AG08395 (cell line): ENCODE results near the gene CHST3.

Source experiments
- DNase-seq: peaks from one replicate; pipeline ENCODE4 v3.0.0; 2012; ENCODE audit warnings: mixed read lengths, low spot score

The CHST3 gene

GRCh38 chr10:72056932-72057751 is 92.9 kb downstream of the CHST3 start:
- DNase-seq = no peak

GRCh38 chr10:72058347-72058898 is 94.2 kb downstream of the CHST3 start:
- DNase-seq = no peak

GRCh38 chr10:72058989-72059842 is 95.0 kb downstream of the CHST3 start:
- no peak for DNase-seq

GRCh38 chr10:72059843-72060822 is 95.9 kb downstream of the CHST3 start:
- DNase-seq = no peak

- no peak for DNase-seq
Observed at GRCh38 chr10:72061491-72061890, 97.3 kb downstream of the CHST3 start.

- no peak for DNase-seq
Observed at GRCh38 chr10:72061930-72062329, 97.7 kb downstream of the CHST3 start.

- DNase-seq = no peak
Observed at GRCh38 chr10:72062382-72062781, 98.2 kb downstream of the CHST3 start.
